Activated gamma-delta T cell treated with anti-CD3 and anti-CD28 coated beads, Interleukin-2, amount 50 U/mL, for 16 hours (primary cell): ENCODE results near the gene INPP5B.
"Not testable (repeated sequence)": the region's sequence is repeated elsewhere in the genome, so short reads cannot be mapped to it uniquely, and the experiment has no call there.

Experiments
- DNase-seq: peaks from one replicate; pipeline ENCODE4 v3.0.0-alpha.2; 2020; ENCODE audit warnings: low read depth

Gene INPP5B

DNA sequence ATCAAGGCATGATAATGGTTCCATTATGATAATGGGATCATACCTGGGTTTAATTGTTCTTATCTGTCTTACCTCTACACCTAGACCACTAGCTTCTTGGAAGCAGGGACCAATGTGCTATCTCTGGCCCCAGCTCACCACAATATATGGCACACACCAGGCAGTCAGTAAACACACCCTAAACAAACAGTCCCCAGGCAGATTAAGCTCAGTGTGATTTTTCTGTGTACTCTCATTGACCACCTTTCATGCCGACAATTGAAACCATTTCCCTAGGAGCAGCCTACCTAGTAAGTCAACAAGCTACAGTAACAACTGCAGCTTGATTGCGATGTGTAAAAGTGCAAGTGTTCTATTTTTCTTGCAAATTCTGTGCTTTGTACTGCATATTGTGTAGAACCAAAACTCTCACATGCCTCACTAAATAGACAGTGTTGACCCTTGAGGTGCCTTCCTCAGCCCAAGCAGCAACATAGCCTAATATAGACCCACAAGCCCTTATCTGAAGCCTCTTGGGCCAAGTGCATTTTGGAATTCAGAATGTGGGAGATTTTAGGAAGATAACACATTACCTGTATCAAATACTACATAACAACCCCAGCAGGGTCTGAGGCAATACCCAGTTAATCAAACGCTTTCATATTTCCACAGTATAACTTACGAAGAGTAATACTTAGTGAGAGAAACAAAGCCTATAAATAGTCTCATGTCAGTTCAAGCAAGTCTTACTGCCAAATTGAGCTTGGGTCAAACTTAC lies 32.0 kb downstream of the INPP5B start:
- no peak for DNase-seq

DNA sequence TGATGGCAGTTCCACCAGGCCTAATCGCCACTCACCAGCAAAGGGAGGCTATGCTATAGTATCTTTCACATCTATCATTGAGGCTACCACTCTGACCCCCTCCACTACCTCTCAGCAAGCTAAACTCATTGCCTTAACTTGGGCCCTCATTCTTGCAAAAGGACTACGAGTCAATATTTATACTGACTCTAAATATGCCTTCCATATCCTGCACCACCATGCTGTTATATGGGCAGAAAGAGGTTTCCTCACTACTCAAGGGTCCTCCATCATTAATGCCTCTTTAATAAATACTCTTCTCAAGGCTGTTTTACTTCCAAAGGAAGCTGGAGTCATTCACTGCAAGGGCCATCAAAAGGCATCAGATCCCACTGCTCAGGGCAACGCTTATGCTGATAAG lies 35.4 kb downstream of the INPP5B start:
- DNase-seq = not testable (repeated sequence)

DNA sequence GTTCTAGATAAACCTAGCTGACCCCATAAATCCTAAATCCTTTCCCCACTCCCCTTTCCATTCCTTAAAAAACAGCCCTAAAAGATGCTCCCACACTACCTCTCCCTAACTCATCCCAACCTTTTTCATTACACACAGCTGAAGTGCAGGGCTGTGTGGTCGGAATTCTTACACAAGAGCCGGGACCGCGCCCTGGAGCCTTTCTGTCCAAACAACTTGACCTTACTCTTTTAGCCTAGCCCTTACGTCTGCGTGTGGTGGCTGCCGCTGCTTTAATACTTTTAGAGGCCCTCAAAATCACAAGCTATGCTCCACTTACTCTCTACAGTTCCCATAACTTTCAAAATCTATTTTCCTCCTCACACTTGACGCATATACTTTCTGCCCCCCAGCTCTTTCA lies 36.0 kb downstream of the INPP5B start:
- not testable (repeated sequence) for DNase-seq

DNA sequence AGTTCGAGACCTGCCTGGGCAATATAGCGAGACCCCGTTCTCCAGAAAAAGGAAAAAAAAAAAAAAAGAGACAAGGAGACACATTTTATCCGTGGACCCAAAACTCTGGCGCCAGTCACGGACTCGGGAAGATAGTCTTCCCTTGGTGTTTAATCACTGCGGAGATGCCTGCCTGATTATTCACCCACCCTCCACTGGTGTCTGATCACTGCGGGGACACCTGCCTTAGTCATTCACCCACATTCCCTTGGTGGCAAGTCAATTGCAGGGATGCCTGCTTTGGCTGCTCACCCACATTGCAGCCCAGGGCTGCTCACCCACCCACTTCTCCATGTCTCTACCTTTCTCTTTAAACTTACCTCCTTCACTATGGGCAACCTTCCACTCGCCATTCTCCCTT lies 38.3 kb downstream of the INPP5B start:
- not testable (repeated sequence) for DNase-seq

DNA sequence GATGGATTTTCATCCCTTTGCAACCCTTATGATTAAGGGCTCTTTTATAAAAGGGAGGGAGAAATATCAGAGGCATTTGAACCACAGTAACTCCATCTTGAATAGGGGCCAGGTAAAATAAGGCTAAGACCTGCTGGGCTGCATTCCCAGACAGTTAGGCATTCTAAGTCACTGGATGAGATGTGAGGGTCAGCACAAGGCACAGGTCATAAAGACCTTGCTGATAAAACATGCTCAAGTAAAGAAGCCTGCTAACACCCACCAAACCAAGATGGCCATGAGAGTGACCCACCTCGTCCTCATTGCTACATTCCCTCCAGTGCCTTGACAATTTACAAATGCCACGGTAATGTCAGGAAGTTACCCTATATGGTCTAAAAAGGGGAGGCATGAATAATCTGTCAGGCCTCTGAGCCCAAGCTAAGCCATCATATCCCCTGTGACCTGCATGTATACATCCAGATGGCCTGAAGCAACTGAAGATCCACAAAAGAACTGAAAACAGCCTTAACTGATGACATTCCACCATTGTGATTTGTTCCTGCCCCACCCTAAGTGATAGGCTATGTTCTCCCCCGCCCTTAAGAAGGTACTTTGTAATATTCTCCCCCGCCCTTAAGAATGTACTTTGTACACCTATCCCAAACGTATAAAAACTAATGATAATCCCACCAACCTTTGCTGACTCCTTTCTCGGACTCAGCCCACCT lies 39.3 kb downstream of the INPP5B start:
- not testable (repeated sequence) for DNase-seq

DNA sequence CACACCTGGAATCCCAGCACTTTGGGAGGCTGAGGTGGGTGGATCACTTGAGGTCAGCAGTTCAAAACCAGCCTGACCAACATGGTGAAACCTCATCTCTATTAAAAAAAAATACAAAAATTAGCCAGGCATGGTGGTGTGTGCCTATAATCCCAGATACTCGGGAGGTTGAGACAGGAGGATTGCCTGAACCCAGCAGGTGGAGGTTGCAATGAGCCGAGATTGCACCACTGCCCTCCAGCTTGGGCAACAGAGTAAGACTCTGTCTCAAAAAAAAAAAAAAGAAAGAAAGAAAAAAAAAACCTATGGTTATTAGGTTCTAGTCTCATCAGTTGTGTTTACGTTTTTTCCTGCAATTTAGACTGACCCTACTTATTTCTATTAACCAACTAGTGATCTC lies 40.3 kb downstream of the INPP5B start:
- DNase-seq = not testable (repeated sequence)

DNA sequence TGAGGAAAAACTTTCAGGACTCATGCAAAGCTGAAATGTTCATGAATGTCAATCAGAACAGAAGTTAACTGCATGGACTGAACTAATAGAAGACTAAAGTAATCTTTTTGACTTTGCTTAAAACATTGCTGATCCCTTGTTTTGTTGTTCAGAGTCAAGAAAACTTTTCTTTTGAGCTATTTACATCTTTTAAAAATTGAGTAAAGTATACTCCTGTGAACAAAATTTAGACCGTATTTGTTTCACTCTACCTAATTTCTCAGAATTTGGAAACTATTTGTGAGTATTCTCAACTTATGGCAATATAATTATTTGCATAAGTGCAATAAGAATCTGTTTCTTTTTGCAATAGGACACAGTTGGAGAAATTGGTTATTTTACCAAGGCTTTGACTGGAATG lies 41.1 kb downstream of the INPP5B start:
- DNase-seq = no peak

DNA sequence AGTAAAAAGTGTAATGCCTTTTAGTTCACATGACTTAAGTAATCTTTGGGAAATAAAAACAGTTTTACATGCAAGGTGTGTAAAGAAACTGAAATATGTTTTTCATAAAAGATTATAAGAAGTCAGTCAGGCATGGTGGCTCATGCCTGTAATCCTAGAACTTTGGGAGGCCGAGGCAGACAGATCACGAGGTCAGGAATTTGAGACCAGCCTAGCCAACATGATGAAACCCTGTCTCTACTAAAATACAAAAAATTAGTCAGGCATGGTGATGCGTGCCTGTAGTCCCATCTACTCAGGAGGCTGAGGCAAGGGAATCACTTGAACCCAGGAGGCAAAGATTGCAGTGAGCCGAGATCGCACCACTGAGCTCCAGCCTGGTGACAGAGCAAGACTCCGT lies 42.9 kb downstream of the INPP5B start:
- not testable (repeated sequence) for DNase-seq

DNA sequence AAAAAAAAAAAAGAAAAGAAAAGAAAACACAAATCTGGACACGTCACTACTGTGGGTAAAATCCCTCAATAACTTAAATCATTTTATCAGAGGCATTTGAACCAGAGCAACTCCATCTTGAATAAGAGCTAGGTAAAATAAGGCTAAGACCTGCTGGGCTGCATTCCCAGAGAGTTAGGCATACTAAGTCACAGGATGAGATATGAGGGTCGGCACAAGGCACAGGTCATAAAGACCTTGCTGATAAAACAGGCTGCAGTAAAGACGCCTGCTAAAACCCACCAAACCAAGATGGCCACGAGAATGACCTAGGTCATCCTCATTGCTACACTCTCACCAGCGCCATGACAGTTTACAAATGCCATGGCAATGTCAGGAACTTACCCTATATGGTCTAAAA lies 43.9 kb downstream of the INPP5B start:
- DNase-seq = no peak

DNA sequence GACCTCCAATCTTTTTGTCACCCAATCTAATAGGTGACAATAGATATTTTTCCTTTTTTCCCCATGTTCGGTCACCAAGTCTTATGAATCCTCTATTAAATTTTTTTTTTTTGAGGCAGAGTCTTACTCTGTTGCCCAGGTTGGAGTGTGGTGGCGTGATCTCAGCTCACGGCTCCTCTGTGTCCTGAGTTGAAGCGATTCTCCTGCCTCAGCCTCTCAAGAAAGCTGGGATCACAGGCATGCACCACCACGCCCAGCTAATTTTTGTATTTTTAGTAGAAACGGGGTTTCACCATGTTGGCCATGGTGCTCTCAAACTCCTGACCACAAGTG lies 45.0 kb downstream of the INPP5B start:
- no peak for DNase-seq

DNA sequence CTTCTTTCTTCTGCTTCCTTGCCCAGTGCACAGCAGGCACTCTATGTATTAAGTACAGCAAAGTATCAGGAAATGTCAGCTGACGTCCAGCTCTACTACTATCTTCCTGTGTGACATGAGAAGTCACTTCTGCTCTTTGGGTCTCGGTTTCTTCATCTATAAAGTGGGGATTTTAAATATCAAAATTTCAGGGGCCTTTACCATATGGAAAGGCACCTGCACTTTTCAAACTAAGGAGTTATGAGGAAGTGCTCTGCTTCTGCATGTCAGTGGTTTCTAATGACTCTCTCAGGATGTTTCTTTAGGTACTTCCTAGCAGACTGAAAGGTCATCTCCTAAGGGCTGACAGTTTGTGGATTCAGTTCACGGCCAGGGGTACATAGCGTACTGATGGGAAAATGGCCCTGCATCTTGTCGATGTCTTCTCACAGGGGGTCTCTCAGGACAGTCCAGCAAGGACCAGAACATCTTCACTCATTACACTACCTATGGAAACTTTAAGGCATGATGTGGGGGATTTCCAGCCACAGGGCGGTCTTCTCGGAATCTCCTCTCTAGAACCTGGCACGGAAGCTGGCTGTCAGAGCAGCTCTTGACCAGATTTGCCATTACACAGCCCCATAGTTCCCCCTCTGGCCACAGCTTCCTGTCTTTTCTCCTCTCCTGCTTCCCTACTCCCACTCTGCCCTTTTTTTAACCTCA lies 45.5 kb downstream of the INPP5B start:
- DNase-seq = no peak

DNA sequence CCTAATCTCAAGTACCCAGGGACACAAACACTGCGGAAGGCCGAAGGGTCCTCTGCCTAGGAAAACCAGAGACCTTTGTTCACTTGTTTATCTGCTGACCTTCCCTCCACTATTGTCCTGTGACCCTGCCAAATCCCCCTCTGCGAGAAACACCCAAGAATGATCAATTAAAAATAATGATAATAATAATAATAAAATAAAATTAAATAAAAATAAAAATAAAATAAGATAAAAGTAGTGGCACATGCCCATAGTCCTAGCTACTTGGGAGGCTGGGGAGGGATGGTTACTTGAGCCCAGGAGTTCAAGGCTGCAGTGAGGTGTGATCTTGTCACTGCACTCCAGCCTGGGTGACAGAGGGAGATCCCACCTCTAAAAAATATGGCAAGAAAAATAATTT lies 49.3 kb downstream of the INPP5B start:
- DNase-seq = not testable (repeated sequence)

DNA sequence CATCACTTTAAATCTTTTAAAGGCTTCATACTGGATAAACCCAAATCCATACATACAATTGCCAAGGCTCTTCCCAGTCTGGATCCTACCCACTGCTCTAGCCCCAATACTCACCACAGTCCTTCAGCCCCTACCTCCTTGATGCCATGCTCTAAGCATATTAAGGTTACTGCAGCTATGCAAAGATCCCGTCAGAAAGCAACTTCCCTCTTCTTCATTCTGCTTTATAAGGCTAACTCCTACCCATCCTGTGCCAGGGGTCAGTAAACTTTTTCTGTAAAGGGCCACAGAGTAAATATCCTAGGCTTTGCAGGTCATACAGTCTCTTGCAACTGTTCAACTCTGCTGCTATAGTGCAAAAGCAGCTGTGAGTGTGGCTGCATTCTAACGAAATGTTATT lies 53.2 kb downstream of the INPP5B start:
- no peak for DNase-seq

DNA sequence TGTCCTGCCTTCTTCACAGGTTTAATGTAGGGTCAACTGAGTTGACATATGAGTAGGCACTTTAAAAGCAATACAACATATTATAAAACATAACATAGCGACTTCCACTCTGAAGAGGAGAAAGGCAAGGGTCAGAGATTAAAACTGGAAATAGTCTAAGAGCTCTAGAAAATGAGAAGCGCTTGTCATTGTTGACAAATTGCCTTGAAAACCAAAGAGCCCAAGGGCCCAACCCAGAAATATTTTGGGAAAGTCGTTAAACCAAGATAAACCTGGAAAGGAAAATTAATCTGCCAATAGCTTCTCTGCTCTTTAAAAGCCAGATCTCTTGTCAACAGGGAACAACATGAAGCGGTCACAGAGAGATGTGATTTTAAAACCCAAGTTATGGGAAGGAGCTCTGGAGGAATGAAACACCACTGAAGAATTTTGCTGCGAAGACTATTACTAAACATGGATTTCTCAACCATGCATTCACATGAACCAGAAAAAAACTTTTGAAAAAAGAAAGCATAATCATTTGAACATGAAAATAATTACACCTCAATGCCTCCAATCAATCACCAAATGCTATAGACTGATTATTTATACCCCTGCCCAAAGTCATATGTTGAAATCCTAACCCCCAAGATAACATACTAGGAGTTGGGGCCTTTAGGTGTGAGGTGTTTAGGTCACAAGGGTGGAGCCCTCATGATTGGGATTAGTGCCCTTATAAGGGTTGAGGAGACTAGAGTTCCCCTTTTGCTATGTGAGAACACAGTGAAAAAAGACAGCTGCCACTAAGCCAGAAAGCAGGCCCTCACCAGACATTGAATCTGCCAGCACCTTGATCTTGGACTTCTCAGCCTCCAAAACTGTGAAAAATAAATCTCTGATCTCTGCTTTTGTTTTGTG lies 54.5 kb downstream of the INPP5B start:
- no peak for DNase-seq

DNA sequence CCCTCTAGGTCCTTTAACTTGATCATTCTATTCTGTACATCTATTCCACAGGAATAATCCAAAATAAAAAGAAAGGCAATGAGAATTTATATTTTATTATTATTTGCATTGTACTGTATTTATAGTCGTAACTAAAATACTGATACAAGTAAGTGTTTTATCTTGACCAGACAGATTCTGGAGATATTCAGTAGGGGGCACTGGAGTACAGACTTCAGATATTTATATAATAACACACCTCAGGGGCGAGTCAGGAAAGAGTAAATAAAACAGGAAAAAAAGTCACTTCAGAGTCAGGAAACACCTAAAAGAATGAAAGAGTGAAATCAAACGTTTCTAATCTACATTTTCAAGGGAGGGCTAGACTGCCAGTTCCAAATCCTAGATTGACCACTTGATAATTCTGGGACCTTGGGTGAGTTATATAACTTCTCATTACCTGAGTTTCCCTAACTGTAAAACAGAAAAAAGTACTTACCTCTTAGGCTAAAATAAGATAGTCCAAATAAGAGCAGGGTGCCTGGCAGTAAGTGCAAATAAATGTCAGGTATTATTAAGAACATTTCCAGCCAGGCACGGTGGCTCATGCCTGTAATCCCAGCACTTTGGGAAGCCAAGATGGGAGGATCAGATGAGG lies 56.4 kb downstream of the INPP5B start:
- DNase-seq = no peak

DNA sequence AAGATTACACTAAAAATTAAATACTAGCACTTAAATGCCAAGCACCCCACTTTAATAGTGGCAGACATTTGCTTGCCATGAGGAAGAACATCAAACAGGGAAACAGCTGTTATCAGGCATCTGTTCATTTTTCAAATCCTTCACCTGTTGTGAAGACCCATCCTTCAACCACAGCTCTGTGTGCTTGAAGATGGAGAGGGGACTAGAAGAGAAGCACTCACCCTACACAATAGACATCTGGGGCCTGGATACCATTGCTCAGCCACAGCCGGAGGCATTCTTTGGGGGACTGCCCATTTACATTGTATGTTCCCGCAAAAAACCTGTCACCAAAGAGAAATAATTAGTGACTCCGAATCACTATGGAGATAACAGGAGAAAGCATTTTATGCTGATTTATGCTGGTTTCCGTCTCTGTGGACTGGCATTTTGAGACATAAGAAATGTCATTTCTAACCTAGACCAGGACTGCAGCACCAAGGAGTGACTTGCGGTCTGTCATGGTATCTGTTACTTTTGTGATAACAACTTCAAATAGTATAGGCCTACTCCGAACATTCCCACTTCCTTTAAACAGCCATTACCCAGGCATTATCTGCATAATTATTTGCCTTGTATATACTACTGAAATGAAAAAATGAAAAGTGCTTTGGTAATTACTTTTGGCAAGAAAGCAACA lies 58.7 kb downstream of the INPP5B start:
- no peak for DNase-seq

DNA sequence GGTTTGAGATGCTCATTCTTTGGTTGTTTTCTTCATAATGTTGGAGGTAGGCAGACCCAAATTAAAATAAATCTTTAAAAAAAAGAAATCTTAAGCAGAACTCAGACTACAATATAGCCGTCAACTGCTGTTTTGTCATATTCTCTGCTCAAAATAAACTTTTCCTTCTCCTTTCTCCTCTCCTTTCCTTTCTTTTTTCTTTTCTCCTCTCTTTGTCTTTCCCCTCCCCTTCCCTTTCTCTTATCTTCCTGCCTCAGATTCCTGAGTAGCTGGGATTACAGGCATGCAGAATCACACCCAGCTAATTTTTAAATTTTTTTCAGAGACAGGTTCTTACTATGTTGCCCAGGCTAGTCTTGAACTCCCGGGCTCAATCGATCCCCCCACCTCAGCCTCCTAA lies 62.7 kb downstream of the INPP5B start:
- no peak for DNase-seq

DNA sequence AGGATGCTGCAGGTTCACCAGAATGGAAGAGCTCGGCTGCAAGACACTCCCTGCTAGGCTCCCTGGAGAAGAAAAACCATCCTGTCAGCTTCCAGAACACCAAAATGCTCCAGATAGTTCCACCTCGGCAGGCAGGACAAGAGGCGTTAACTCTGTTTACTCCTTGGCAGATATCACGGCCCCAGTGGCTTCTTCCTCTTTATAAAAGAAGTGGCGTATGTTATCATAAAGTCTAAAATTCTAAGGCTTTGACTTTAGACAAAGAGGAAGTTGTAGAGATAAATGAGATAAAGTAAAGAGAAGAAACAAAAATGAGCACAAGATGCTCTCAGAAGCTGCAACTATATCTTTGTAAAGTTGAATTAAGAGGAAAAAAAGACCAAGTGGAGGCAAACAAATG lies 63.2 kb downstream of the INPP5B start:
- DNase-seq = no peak

DNA sequence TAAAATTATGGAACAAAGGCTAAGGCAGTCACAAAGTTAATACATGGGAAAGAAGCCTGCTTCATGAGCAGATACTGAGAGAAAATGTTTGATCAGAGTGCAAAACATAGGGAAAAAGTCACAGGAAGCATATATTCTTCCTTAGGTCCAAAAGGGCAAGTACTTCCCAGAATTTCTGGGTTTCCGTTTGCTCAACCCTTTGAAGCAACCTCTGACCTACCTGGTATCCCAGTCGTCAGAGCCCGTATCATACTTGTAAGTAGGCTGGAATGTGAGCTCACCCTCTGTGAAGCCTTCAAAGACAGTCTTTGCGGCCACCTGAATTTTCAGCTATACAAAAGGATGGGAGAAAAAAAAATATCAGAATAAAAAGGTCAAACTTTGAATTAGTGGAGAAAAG lies 67.0 kb downstream of the INPP5B start:
- DNase-seq = no peak

DNA sequence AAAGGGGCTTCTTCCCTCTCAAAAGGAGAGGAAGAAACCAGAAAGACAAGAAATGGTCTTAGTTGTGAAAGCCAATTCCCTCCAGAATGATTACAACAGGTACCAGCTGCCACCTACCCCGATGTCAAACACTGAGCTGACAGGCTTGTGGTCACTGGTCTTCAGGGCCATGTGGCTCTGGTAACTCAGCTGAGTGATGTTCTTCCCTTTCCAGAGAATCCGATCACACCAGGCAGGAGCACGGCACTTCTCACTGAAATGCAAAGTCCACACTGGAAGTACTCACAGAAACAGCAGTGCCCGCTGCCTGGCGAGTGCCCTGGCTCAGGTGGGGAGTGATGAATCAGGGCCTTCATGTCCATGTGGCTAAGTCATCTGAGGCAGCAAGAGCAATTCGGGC lies 68.8 kb downstream of the INPP5B start:
- DNase-seq = no peak

DNA sequence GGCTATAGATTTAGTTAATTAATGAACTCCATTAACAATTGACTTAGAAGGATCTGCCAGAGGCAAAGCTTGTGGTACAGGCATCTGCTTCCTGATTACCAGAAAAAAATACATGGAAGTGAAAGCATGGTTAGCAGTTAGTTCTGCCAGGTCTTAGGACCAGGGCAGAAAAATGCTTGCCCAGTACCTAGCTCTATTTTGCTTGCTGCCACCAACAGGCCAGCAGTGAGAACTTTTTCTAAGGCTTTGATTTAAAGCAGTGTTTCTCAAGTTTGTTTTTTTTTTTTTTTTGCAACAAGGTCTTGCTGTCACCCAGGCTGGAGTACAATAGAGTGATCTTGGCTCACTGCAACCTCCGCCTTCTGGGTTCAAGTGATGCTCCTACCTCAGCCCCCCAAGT lies 71.0 kb downstream of the INPP5B start:
- DNase-seq = no peak
